ENCODE measurements around the gene XIST. TPM values are rescaled to one million over a fixed set of nuclear protein-coding genes. Genes with fewer than 3 reads are reported as not detected.

XIST gene
- total RNA-seq, 2 experiments from 2014 or later, result not detected

- Mint-ChIP-seq H3K9me3 (peaks cover 4% of the 10 kb centered on the region), H3K27me3 (no peaks in the 10 kb centered on the region), H3K4me3 (no peak overlapping the region), H3K36me3 (no peaks in the 10 kb centered on the region), H3K4me1 (peaks cover under 1% of the 10 kb centered on the region), H3K27ac (no peak overlapping the region)
- ATAC-seq (ENCODE audit: low read depth) (no peak), DNase-seq (no peak)
- POLR2A ChIA-PET, result no interaction called here
Measured at GRCh38 chrX:73850124-73851013, 2.1 kb downstream of the XIST start.

- H3K36me3 Mint-ChIP-seq, result no peaks in the 10 kb centered on the region
Measured at GRCh38 chrX:73849073-73849472, 3.4 kb downstream of the XIST start.

GRCh38 chrX:73847991-73848390 lies 4.5 kb downstream of the XIST start:
- H3K4me3 Mint-ChIP-seq, result no peak overlapping the region
- ATAC-seq (ENCODE audit: low read depth), result no peak
- POLR2A ChIA-PET, result no interaction called here
- no peak overlapping the region for H3K27ac Mint-ChIP-seq
- peaks cover 4% of the 10 kb centered on the region for H3K9me3 Mint-ChIP-seq
- no peaks in the 10 kb centered on the region for H3K27me3 Mint-ChIP-seq
- no peak for DNase-seq
- H3K4me1 Mint-ChIP-seq, result no peaks in the 10 kb centered on the region
- no peaks in the 10 kb centered on the region for H3K36me3 Mint-ChIP-seq

More at GRCh38 chrX:73849073-73849472, 3.4 kb downstream of the XIST start:
- Mint-ChIP-seq H3K4me1 (no peaks in the 10 kb centered on the region), H3K27ac (no peak overlapping the region), H3K9me3 (peaks cover 4% of the 10 kb centered on the region), H3K27me3 (no peaks in the 10 kb centered on the region), H3K4me3 (no peak overlapping the region)
- ATAC-seq (ENCODE audit: low read depth) (no peak), DNase-seq (no peak)
- POLR2A ChIA-PET, result no interaction called here

- no peak for ATAC-seq (ENCODE audit: low read depth)
- Mint-ChIP-seq H3K27me3 (no peaks in the 10 kb centered on the region), H3K9me3 (peaks cover 4% of the 10 kb centered on the region), H3K27ac (no peak overlapping the region), H3K4me1 (no peaks in the 10 kb centered on the region), H3K4me3 (no peak overlapping the region), H3K36me3 (no peaks in the 10 kb centered on the region)
- POLR2A ChIA-PET, result no interaction called here
- no peak for DNase-seq
Measured at GRCh38 chrX:73847100-73847499, 5.4 kb downstream of the XIST start.

GRCh38 chrX:73842541-73843234 lies 9.8 kb downstream of the XIST start:
- no peak overlapping the region for H3K27ac Mint-ChIP-seq
- no peaks in the 10 kb centered on the region for H3K27me3 Mint-ChIP-seq
- H3K9me3 Mint-ChIP-seq, result no peaks in the 10 kb centered on the region
- ATAC-seq (ENCODE audit: low read depth) (no peak), DNase-seq (no peak)
- H3K36me3 Mint-ChIP-seq, result no peaks in the 10 kb centered on the region
- no peak overlapping the region for H3K4me3 Mint-ChIP-seq
- POLR2A ChIA-PET, result no interaction called here
- H3K4me1 Mint-ChIP-seq, result no peaks in the 10 kb centered on the region

GRCh38 chrX:73841337-73841736 lies 11.2 kb downstream of the XIST start:
- Mint-ChIP-seq H3K36me3 (no peaks in the 10 kb centered on the region), H3K27ac (no peak overlapping the region), H3K27me3 (no peaks in the 10 kb centered on the region), H3K4me1 (no peaks in the 10 kb centered on the region), H3K4me3 (no peak overlapping the region), H3K9me3 (no peaks in the 10 kb centered on the region)
- no peak for DNase-seq
- no peak for ATAC-seq (ENCODE audit: low read depth)
- POLR2A ChIA-PET, result no interaction called here

- H3K27ac Mint-ChIP-seq, result no peak overlapping the region
- POLR2A ChIA-PET, result no interaction called here
- DNase-seq (no peak), ATAC-seq (ENCODE audit: low read depth) (no peak)
- no peaks in the 10 kb centered on the region for H3K9me3 Mint-ChIP-seq
- no peak overlapping the region for H3K4me3 Mint-ChIP-seq
- no peaks in the 10 kb centered on the region for H3K4me1 Mint-ChIP-seq
- no peaks in the 10 kb centered on the region for H3K36me3 Mint-ChIP-seq
- H3K27me3 Mint-ChIP-seq, result no peaks in the 10 kb centered on the region
Measured at GRCh38 chrX:73840120-73840924, 12.2 kb downstream of the XIST start.

- no peaks in the 10 kb centered on the region for H3K9me3 Mint-ChIP-seq
- ATAC-seq (ENCODE audit: low read depth) (no peak), DNase-seq (no peak)
- no peak overlapping the region for H3K4me3 Mint-ChIP-seq
- no peak overlapping the region for H3K27ac Mint-ChIP-seq
- H3K36me3 Mint-ChIP-seq, result no peaks in the 10 kb centered on the region
- H3K4me1 Mint-ChIP-seq, result no peaks in the 10 kb centered on the region
- no peaks in the 10 kb centered on the region for H3K27me3 Mint-ChIP-seq
- POLR2A ChIA-PET, result no interaction called here
Measured at GRCh38 chrX:73839152-73839551, 13.4 kb downstream of the XIST start.

GRCh38 chrX:73838123-73838522 lies 14.4 kb downstream of the XIST start:
- no peak for DNase-seq
- no peaks in the 10 kb centered on the region for H3K27me3 Mint-ChIP-seq
- no peaks in the 10 kb centered on the region for H3K36me3 Mint-ChIP-seq
- no peak overlapping the region for H3K27ac Mint-ChIP-seq
- H3K4me3 Mint-ChIP-seq, result no peak overlapping the region
- H3K9me3 Mint-ChIP-seq, result no peaks in the 10 kb centered on the region
- POLR2A ChIA-PET, result no interaction called here
- no peaks in the 10 kb centered on the region for H3K4me1 Mint-ChIP-seq
- no peak for ATAC-seq (ENCODE audit: low read depth)

- no peaks in the 10 kb centered on the region for H3K36me3 Mint-ChIP-seq
- ATAC-seq (ENCODE audit: low read depth) (no peak), DNase-seq (no peak)
- no peaks in the 10 kb centered on the region for H3K4me1 Mint-ChIP-seq
- POLR2A ChIA-PET, result no interaction called here
- no peak overlapping the region for H3K27ac Mint-ChIP-seq
- no peaks in the 10 kb centered on the region for H3K9me3 Mint-ChIP-seq
- no peaks in the 10 kb centered on the region for H3K27me3 Mint-ChIP-seq
- no peak overlapping the region for H3K4me3 Mint-ChIP-seq
Measured at GRCh38 chrX:73836956-73837477, 15.5 kb downstream of the XIST start.

- POLR2A ChIA-PET, result no interaction called here
- Mint-ChIP-seq H3K9me3 (no peaks in the 10 kb centered on the region), H3K27me3 (no peaks in the 10 kb centered on the region), H3K4me3 (no peak overlapping the region), H3K27ac (no peak overlapping the region), H3K36me3 (no peaks in the 10 kb centered on the region), H3K4me1 (no peaks in the 10 kb centered on the region)
- DNase-seq (no peak), ATAC-seq (ENCODE audit: low read depth) (no peak)
Measured at GRCh38 chrX:73834219-73834618, 18.3 kb downstream of the XIST start.

GRCh38 chrX:73832319-73832718 lies 20.2 kb downstream of the XIST start:
- H3K4me1 Mint-ChIP-seq, result no peaks in the 10 kb centered on the region
- H3K27ac Mint-ChIP-seq, result no peak overlapping the region
- H3K27me3 Mint-ChIP-seq, result no peaks in the 10 kb centered on the region
- H3K4me3 Mint-ChIP-seq, result no peak overlapping the region
- POLR2A ChIA-PET, result no interaction called here
- no peak for DNase-seq
- no peaks in the 10 kb centered on the region for H3K9me3 Mint-ChIP-seq
- H3K36me3 Mint-ChIP-seq, result no peaks in the 10 kb centered on the region
- ATAC-seq (ENCODE audit: low read depth), result no peak

- H3K27me3 Mint-ChIP-seq, result no peaks in the 10 kb centered on the region
- DNase-seq, result no peak
- ATAC-seq (ENCODE audit: low read depth), result no peak
- H3K4me1 Mint-ChIP-seq, result no peaks in the 10 kb centered on the region
- POLR2A ChIA-PET, result no interaction called here
- H3K36me3 Mint-ChIP-seq, result no peaks in the 10 kb centered on the region
- no peaks in the 10 kb centered on the region for H3K9me3 Mint-ChIP-seq
- no peak overlapping the region for H3K4me3 Mint-ChIP-seq
- H3K27ac Mint-ChIP-seq, result no peak overlapping the region
Measured at GRCh38 chrX:73831500-73831899, 21.0 kb downstream of the XIST start.

Measured in activated naive CD8-positive, alpha-beta T cell treated with anti-CD3 and anti-CD28 coated beads, Interleukin-2, amount 10 ng/mL, durations not matched to agents 7 days and 5 days (primary cell).